GM18505 (cell line): ENCODE data around the gene FIBCD1.

Experiments
- ATAC-seq: cut with Tn5 transposase; IDR thresholded peaks from one replicate; pipeline ENCODE4 v1.9.1; 2021; ENCODE audit not compliant: unreplicated experiment
- POLR2A ChIP-seq: IDR thresholded peaks from 4 replicates; pipeline ENCODE4 v1.6.1; 2011; ENCODE audit warnings: borderline replicate concordance; ENCODE audit not compliant: insufficient read depth, insufficient read length; ENCODE audit errors: extremely low read depth

FIBCD1 gene

GRCh38 chr9:130981002-130981755 is 42.1 kb upstream of the FIBCD1 start:
- no peak for ATAC-seq
- TF ChIP-seq POLR2A = no peak

- TF ChIP-seq POLR2A = no peak
- no peak for ATAC-seq
Observed at GRCh38 chr9:130980526-130980925, 41.5 kb upstream of the FIBCD1 start.

GRCh38 chr9:130979591-130980385 is 40.7 kb upstream of the FIBCD1 start:
- ATAC-seq = no peak
- no peak for TF ChIP-seq POLR2A

- no peak for ATAC-seq
- TF ChIP-seq POLR2A = no peak
Observed at GRCh38 chr9:130977811-130978221, 38.8 kb upstream of the FIBCD1 start.

GRCh38 chr9:130975932-130976841 is 37.1 kb upstream of the FIBCD1 start:
- no peak for ATAC-seq
- TF ChIP-seq POLR2A = no peak

- no peak for ATAC-seq
- no peak for TF ChIP-seq POLR2A
Observed at GRCh38 chr9:130975156-130975555, 36.1 kb upstream of the FIBCD1 start.

- no peak for TF ChIP-seq POLR2A
- ATAC-seq = no peak
Observed at GRCh38 chr9:130974697-130975096, 35.6 kb upstream of the FIBCD1 start.

GRCh38 chr9:130973686-130974281 is 34.7 kb upstream of the FIBCD1 start:
- ATAC-seq = no peak
- no peak for TF ChIP-seq POLR2A

GRCh38 chr9:130972957-130973685 is 34.1 kb upstream of the FIBCD1 start:
- TF ChIP-seq POLR2A = no peak
- no peak for ATAC-seq

GRCh38 chr9:130972277-130972956 is 33.4 kb upstream of the FIBCD1 start:
- no peak for ATAC-seq
- no peak for TF ChIP-seq POLR2A

GRCh38 chr9:130971294-130971849 is 32.3 kb upstream of the FIBCD1 start:
- TF ChIP-seq POLR2A = no peak
- no peak for ATAC-seq

- TF ChIP-seq POLR2A = no peak
- ATAC-seq = no peak
Observed at GRCh38 chr9:130970855-130971254, 31.8 kb upstream of the FIBCD1 start.

- TF ChIP-seq POLR2A = no peak
- no peak for ATAC-seq
Observed at GRCh38 chr9:130970052-130970451, 31.0 kb upstream of the FIBCD1 start.
